ENCODE results near the gene ARL14.
A peak's percentile ranks its signal among the peaks of the same experiment; 100 is the strongest.
"Not testable (repeated sequence)": the region's sequence is repeated elsewhere in the genome, so short reads cannot be mapped to it uniquely, and the experiment has no call there.

Gene ARL14

DNA sequence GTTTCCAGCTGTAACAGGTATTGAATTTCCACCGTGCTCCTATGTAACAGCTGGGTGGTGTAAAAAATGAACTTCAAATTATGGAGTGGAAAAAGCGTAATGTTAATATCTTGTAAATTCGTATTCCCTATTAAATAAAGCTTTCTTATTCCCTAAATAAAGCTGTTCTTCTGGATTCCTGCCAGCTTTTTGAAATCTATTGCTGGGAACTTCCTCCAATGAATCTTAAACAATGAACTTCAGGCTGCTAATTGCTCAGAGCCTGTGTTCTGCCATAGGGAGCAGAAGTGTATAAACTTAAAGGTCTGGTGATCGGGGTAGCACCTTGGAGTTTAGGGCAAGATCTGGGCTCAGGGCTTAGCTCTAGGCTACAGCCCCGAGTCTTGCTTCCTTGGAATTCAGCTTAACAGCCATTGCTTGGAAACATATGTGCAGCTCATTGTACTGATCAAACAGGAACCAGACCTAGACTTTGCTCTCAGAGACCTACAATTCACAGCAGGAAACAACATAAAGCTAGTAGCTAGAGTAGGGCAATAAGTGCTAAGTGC lies 1.4 kb downstream of the ARL14 start:
- DNase-seq = no peak

DNA sequence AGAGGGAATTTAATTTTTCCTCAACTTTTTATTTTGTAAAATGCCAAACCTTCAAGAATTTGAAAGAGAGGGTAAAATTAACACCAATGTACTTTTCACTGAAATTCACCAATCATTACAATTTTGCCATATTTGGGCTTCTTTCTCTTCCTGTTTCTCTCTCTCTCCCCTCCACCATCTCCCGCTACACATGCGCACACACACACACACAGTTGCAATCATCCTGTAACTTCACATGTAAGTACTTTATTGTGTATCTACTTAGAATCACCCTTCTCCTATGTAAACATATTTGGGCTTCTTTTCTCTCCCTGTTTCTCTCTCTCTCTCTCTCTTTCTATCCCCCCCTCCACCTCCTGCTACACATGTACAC lies 7.4 kb downstream of the ARL14 start:
- DNase-seq = no peak

GRCh38 chr3:160685144-160685766 lies 8.3 kb downstream of the ARL14 start:
- DNase-seq = no peak

- no peak for DNase-seq
Observed at GRCh38 chr3:160686955-160687535, 10.1 kb downstream of the ARL14 start.

GRCh38 chr3:160691151-160691550 lies 14.2 kb downstream of the ARL14 start:
- DNase-seq = no peak

- DNase-seq = no peak
Observed at GRCh38 chr3:160691962-160692361, 15.0 kb downstream of the ARL14 start.

GRCh38 chr3:160693191-160693590 lies 16.2 kb downstream of the ARL14 start:
- no peak for DNase-seq

DNA sequence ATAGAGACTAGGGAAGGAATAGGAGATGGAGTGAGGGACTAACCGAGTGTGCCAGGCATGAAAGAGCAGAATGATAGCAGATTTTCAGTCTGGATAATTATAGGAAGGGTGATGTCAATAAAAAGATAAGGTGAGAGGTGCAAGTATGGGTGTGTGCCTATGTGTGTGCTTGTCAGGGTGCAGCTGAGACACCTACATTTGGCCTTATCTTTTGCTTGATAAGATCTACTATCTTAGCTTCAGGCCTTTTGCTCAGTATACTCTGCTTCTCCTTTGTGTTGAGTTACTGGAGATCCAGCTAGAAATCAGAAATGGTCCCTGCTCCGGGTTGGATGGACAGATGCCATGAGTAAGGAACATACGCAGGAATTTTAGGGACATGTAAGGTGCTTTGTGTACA lies 17.4 kb downstream of the ARL14 start:
- DNase-seq = no peak

DNA sequence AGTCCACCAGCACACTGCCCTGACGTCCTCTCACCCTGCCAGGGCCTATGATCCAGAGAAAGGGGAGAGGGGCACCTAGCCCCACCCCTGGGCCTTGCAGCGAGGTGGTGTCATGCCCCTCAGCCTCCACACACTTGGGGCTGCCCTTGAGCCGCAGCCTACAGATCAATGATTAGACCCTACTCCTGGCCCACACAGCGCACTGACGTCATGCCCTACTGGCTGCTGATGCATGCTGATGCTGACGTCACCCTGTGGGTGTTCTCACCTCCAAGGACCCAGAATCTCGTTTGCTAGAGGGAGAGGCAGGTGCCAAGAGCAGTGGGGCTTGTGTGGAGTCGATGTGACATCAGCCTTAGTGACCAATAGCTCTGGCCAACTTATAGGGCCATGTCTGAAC lies 18.0 kb downstream of the ARL14 start:
- DNase-seq = no peak

- DNase-seq = no peak
Observed at GRCh38 chr3:160695915-160696327, 19.0 kb downstream of the ARL14 start.

- no peak for DNase-seq
Observed at GRCh38 chr3:160697637-160698380, 20.8 kb downstream of the ARL14 start.

DNA sequence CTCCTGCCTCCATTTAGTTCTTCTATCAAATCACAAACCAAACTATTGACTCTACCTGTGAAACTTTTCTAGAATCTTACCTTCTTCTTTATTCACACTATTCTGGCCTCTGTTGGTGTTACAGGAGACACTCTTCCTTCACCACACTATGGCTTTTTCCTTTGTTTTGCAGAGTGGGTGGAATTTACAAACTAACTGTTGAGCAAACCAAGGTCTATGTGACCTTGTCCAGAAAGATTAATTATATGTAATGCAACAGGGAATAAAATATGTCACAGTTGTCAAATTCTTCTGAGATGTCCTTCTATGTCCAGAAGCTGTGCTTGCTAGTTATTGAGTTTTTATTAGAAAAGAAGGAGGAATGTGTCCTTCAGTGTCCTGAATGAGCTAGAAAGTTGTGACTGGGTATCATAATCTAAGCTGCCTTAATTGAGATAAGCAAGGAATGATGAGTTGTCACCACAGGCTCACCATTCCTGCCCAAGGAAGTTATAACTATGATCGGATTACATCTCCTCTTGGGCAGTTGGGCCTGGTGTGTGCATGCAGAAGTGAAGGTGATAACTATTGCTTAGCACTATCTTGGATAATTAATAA lies 21.7 kb downstream of the ARL14 start:
- no peak for DNase-seq

- DNase-seq = no peak
Observed at GRCh38 chr3:160701490-160701889, 24.5 kb downstream of the ARL14 start.

GRCh38 chr3:160702290-160702689 lies 25.3 kb downstream of the ARL14 start:
- no peak for DNase-seq

- no peak for DNase-seq
Observed at GRCh38 chr3:160703974-160704373, 27.0 kb downstream of the ARL14 start.

DNA sequence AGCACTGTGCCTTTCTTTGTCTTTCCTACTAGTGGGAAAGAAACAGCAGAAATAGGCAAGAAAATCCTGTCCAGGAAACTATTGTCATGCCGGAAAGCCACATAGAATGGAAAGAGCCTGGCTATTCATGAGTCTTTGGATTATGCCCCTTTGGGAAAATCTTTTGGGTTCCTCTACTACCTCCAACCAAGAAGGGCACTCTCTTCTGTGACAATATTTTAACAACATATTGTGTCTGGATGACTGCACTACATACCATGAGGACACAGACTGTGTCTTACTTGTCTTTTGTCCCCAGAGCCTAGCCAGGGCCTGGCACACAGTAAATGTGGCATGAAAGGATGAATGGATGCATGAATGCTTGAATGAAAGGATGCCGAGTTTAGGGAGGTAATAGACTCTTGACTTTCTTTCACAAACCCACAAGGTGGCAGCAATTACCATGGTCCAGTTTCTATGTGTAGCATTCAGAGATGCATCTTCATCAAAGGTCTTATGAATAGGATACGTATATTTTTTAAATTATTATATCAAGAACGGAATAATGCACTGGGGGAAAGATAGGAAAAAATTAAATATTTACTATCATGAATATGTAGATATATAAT lies 30.3 kb downstream of the ARL14 start:
- DNase-seq = peak; percentile 61

DNA sequence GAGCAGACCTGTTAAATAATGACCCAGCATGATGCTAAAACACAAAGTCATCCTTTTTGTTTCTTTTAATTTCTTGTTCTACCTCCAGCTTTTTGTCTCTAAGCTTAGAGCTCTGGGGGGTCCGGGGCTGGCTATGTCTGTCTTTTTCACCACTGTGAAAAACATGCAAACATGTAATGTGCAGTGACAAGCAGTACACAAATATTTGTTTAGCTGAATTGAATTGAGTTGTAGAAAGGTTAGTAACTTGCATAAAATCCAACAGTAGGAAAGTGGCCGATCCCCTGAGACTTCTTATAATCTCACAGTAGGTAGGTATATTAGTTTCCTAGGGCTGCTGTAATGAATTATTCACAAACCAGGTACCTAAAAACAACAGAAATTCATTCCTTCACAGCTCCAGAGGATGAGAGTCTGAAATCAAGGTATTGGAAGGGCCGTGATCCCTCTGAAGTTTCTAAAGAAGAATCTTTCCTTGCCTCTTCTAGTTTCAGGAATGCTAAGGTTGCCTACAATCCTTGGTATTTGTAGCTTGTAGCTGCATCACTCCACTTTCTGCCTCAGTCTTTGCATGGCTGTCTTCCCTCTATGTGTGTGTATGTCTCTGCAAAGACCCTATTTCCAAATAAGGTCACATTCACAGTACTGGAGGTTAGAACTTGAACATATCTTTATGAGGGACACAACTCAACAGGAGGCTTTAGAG lies 32.7 kb downstream of the ARL14 start:
- DNase-seq = peak; percentile 12

- not testable (repeated sequence) for DNase-seq
Observed at GRCh38 chr3:160713144-160713543, 36.2 kb downstream of the ARL14 start.

DNA sequence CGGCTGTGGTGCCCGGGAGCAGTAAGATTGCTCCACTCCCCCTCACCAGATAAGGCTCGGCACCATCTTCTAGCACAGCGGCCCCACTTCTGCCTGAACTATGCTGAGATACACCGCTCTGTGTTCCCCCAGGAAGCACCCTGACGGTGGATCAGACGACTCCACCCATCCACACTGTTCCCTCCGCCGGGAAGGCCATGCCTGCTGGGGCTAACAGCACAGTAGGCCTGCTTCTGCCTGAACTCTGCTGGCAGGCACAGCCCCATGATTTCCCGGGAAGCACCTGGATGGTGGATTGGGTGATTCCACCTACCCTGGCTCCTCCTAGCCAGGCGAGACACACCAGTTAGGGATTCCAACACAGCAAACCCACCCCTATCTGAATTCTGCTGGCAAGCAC lies 42.8 kb downstream of the ARL14 start:
- DNase-seq = no peak

- no peak for DNase-seq
Observed at GRCh38 chr3:160720123-160720746, 43.3 kb downstream of the ARL14 start.

DNA sequence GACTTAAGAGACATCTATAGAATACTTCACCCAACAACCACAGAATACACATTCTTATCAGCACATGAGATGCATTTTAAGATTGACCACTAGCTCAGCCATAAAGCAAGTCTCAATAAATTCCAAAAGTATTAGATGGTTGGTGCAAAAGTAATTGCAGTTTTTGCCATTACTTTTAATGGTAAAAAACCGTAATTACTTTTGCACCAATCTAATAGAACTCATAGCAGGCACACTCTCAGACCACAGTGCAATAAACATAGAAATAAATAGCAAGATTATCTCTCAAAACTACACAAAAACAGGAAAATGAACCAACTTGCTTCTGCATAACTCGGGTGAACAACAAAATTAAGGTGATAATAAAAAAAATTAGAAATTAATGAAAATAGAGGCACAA lies 45.4 kb downstream of the ARL14 start:
- no peak for DNase-seq

GRCh38 chr3:160725338-160725737 lies 48.4 kb downstream of the ARL14 start:
- DNase-seq = no peak

Measured in NCI-H345 (cell line).